SK-N-SH (cell line): ENCODE results near the gene GRK1. TPM values are rescaled to one million over a fixed set of nuclear protein-coding genes. Genes with fewer than 3 reads are reported as not detected.

Source experiments
- CTCF ChIA-PET: fragments of 300-600, 350-600 bp; formaldehyde crosslinking; extraction: SDS; loops from one replicate; lab custom pipeline; 2021; lab: Yijun Ruan, JAX
- POLR2A ChIA-PET: fragments of 350-600 bp; sonication (Branson Sonifier 250); formaldehyde crosslinking; extraction: SDS; loops from one replicate; lab custom pipeline; 2020; ENCODE audit warnings: antibody characterized with exemption, inconsistent platforms; lab: Yijun Ruan, JAX
- DNase-seq: peaks from one replicate; pipeline ENCODE4 v3.0.0; 2012
- H2AFZ ChIP-seq: fragments of 200-600 bp; sonication (generic); 2 replicates; pipeline ENCODE4 v1.8.1; 2016; ENCODE audit warnings: antibody characterized with exemption, mild to moderate bottlenecking, low read depth
- H3F3A ChIP-seq: fragments of 200-600 bp; sonication (generic); replicated peaks from 2 replicates; pipeline ENCODE3; 2016; ENCODE audit warnings: antibody characterized with exemption, mild to moderate bottlenecking; ENCODE audit not compliant: insufficient read depth
- H3K27ac ChIP-seq, 2 experiments: fragments of 200-500 bp in 1 of 2; fragments of 200-600 bp in 1 of 2; sonication (Bioruptor generic) in 1 of 2; sonication (generic), shearing (Covaris generic) in 1 of 2; 2 replicates each; pipeline versions ENCODE4 v1.5.1 to v1.6.1; 2014 to 2016; ENCODE audit warnings: low read depth in 2 of 2, inconsistent platforms in 1 of 2, low read length in 1 of 2, mild to moderate bottlenecking in 1 of 2, mixed read lengths in 1 of 2
- H3K27me3 ChIP-seq: fragments of 200-600 bp; sonication (generic), shearing (Covaris generic); 2 replicates; pipeline ENCODE4 v1.6.1; 2016; ENCODE audit warnings: mixed run types; ENCODE audit not compliant: insufficient read depth
- H3K36me3 ChIP-seq, 2 experiments: fragments of 200-500 bp in 1 of 2; fragments of 200-600 bp in 1 of 2; sonication (Bioruptor generic) in 1 of 2; sonication (generic) in 1 of 2; replicated peaks in 1 of 2; 2 replicates each; pipeline versions ENCODE3 to v1.5.1; 2014 to 2016; ENCODE audit warnings: low read length in 1 of 2, mild to moderate bottlenecking in 1 of 2; ENCODE audit not compliant: insufficient read depth in 2 of 2, control insufficient read depth in 1 of 2
- H3K4me1 ChIP-seq, 2 experiments: fragments of 200-500 bp in 1 of 2; fragments of 200-600 bp in 1 of 2; sonication (Bioruptor generic) in 1 of 2; sonication (generic), shearing (Covaris generic) in 1 of 2; 2 replicates each; pipeline versions ENCODE4 v1.5.1 to v1.6.1; 2014 to 2016; ENCODE audit warnings: low read depth in 1 of 2, low read length in 1 of 2, mixed run types in 1 of 2; ENCODE audit not compliant: insufficient read depth in 2 of 2, control insufficient read depth in 1 of 2
- H3K4me2 ChIP-seq: fragments of 200-600 bp; sonication (generic), shearing (Covaris generic); 2 replicates; pipeline ENCODE4 v1.6.1; 2017; ENCODE audit warnings: mixed run types
- H3K4me3 ChIP-seq, 2 experiments: fragments of 200-500 bp in 1 of 2; fragments of 200-600 bp in 1 of 2; sonication (Bioruptor generic) in 1 of 2; sonication (generic), shearing (Covaris generic) in 1 of 2; 2 replicates each; pipeline versions ENCODE4 v1.5.1 to v1.8.1; 2014 to 2016; ENCODE audit warnings: low read depth in 2 of 2, inconsistent platforms in 1 of 2, low read length in 1 of 2, mild to moderate bottlenecking in 1 of 2, mixed read lengths in 1 of 2, moderate library complexity in 1 of 2
- H3K79me2 ChIP-seq: fragments of 200-600 bp; sonication (generic); 2 replicates; pipeline ENCODE4 v1.8.1; 2017; ENCODE audit warnings: mild to moderate bottlenecking; ENCODE audit not compliant: insufficient read depth
- H3K9ac ChIP-seq: fragments of 200-600 bp; sonication (generic); 2 replicates; pipeline ENCODE4 v1.6.1; 2017; ENCODE audit warnings: mixed run types
- H3K9me2 ChIP-seq: fragments of 200-600 bp; sonication (generic); 2 replicates; pipeline ENCODE4 v1.6.1; 2017; ENCODE audit warnings: mixed run types
- H3K9me3 ChIP-seq: fragments of 200-600 bp; sonication (generic); 2 replicates; pipeline ENCODE4 v1.6.1; 2017; ENCODE audit warnings: mixed run types, mild to moderate bottlenecking, moderate library complexity
- H4K20me1 ChIP-seq: fragments of 200-600 bp; sonication (generic); 2 replicates; pipeline ENCODE4 v1.6.1; 2017; ENCODE audit warnings: mild to moderate bottlenecking, mixed run types; ENCODE audit not compliant: insufficient read depth
- EP300 ChIP-seq, 2 experiments: IDR thresholded peaks; 2 replicates each; pipeline versions ENCODE4 v1.4.0 to v1.6.1; 2012; ENCODE audit warnings: borderline replicate concordance in 1 of 2, low read depth in 1 of 2, low read length in 1 of 2
- EZH2phosphoT487 ChIP-seq: fragments of 200-600 bp; sonication (generic); IDR thresholded peaks from 2 replicates; pipeline ENCODE4 v1.6.1; 2017; ENCODE audit warnings: low read depth, mixed run types, mild to moderate bottlenecking, antibody characterized with exemption, moderate library complexity, borderline replicate concordance
- GATA2 ChIP-seq: sonication (generic); formaldehyde crosslinking; IDR thresholded peaks from 2 replicates; pipeline ENCODE4 v1.5.0; 2020; ENCODE audit warnings: mild to moderate bottlenecking, missing genetic modification reagents
- NRF1 ChIP-seq: IDR thresholded peaks from 2 replicates; pipeline ENCODE4 v1.6.1; 2012; ENCODE audit warnings: low read depth, mild to moderate bottlenecking, low read length
- RCOR1 ChIP-seq: fragments of 150-350 bp; IDR thresholded peaks from 2 replicates; pipeline ENCODE4 v1.6.1; 2017; ENCODE audit warnings: antibody characterized with exemption, low read length
- RFX5 ChIP-seq: IDR thresholded peaks from 2 replicates; pipeline ENCODE4 v1.6.1; 2012; ENCODE audit warnings: mild to moderate bottlenecking, improper control_type of control experiment, low read length
- SMC3 ChIP-seq: IDR thresholded peaks from 2 replicates; pipeline ENCODE4 v1.6.1; 2012; ENCODE audit warnings: low read depth, low read length, improper control_type of control experiment
- TAF1 ChIP-seq: IDR thresholded peaks from 2 replicates; pipeline ENCODE4 v1.6.1; 2012; ENCODE audit warnings: low read depth, mild to moderate bottlenecking, low read length, moderate library complexity, borderline replicate concordance
- TEAD4 ChIP-seq: IDR thresholded peaks from 2 replicates; pipeline ENCODE4 v1.4.0; 2012; ENCODE audit warnings: mild to moderate bottlenecking, borderline replicate concordance; ENCODE audit not compliant: insufficient read depth
- WGBS: methylation state at CpG from one replicate; pipeline ENCODE4 v1.1.6; 2017; ENCODE audit warnings: low lambda C conversion rate; 5-methylcytosine and 5-hydroxymethylcytosine counted together
- polyA plus RNA-seq, 3 experiments: library from polyadenylated mRNA; depleted of rRNA; stranded (reverse); fragments of >200 nt; gene quantifications; 2 replicates each; pipeline ENCODE4 v1.2.3, GENCODE V29; 2012
- TF ChIP-seq, protein P1 (sequence below): IDR thresholded peaks from 2 replicates; pipeline ENCODE4 v1.6.1; 2012; ENCODE audit warnings: mild to moderate bottlenecking, low read depth, low read length, moderate library complexity
- TF ChIP-seq, protein P2 (sequence below): fragments of 150-350 bp; IDR thresholded peaks from 2 replicates; pipeline ENCODE4 v1.6.1; 2016; ENCODE audit warnings: mild to moderate bottlenecking, low read depth, low read length
- TF ChIP-seq, protein P3 (sequence below): fragments of 200-600 bp; sonication (generic); IDR thresholded peaks from 2 replicates; pipeline ENCODE4 v1.6.1; 2017; ENCODE audit warnings: antibody characterized with exemption, mild to moderate bottlenecking, moderate library complexity

GRK1 gene
- polyA plus RNA-seq, 1 of the 3 experiments (the other 2 are of a cell fraction) = 0.12 TPM

DNA sequence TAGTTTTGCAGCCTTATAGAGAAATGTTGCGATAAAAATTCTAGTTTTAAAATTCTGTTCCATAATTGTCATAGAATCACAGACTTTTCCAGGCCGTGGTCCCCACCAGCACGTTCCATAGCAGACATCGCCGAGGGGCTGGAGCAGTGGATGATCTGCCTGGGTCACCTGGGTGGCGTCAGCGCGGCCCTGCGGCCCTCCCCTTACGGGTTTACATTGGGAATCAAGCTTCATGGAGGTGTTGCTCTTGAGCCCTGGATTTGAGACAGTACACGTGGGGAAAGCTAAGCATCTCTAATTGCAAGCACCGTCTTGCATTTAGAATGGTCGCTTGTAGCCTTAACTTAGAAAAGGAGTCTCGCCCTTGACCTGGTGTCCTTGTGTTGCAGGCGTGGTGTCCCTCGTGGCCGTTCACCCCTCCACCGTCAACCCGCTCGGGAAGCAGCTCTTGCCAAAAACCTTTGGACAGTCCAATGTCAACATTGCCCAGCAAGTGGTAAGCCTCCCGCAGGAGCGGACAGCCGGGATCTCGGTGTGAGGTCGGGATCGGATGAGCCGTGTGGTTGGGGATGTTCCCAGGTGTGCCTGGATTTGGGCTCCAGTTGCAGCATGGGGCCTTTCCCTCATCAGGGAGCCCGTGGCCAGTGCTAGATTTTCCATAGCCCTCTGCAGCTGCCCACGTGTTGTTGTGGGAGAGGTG lies 44.1 kb upstream of the GRK1 start (continued):
- TF ChIP-seq, protein P1, sequence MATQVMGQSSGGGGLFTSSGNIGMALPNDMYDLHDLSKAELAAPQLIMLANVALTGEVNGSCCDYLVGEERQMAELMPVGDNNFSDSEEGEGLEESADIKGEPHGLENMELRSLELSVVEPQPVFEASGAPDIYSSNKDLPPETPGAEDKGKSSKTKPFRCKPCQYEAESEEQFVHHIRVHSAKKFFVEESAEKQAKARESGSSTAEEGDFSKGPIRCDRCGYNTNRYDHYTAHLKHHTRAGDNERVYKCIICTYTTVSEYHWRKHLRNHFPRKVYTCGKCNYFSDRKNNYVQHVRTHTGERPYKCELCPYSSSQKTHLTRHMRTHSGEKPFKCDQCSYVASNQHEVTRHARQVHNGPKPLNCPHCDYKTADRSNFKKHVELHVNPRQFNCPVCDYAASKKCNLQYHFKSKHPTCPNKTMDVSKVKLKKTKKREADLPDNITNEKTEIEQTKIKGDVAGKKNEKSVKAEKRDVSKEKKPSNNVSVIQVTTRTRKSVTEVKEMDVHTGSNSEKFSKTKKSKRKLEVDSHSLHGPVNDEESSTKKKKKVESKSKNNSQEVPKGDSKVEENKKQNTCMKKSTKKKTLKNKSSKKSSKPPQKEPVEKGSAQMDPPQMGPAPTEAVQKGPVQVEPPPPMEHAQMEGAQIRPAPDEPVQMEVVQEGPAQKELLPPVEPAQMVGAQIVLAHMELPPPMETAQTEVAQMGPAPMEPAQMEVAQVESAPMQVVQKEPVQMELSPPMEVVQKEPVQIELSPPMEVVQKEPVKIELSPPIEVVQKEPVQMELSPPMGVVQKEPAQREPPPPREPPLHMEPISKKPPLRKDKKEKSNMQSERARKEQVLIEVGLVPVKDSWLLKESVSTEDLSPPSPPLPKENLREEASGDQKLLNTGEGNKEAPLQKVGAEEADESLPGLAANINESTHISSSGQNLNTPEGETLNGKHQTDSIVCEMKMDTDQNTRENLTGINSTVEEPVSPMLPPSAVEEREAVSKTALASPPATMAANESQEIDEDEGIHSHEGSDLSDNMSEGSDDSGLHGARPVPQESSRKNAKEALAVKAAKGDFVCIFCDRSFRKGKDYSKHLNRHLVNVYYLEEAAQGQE = no peak
- TF ChIP-seq RFX5 = no peak
- TF ChIP-seq NRF1 = no peak
- TF ChIP-seq, protein P2, sequence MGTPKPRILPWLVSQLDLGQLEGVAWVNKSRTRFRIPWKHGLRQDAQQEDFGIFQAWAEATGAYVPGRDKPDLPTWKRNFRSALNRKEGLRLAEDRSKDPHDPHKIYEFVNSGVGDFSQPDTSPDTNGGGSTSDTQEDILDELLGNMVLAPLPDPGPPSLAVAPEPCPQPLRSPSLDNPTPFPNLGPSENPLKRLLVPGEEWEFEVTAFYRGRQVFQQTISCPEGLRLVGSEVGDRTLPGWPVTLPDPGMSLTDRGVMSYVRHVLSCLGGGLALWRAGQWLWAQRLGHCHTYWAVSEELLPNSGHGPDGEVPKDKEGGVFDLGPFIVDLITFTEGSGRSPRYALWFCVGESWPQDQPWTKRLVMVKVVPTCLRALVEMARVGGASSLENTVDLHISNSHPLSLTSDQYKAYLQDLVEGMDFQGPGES = no peak
- no peak for TF ChIP-seq EP300 (IDR thresholded peaks at IDR 0.05; ENCODE audit: borderline replicate concordance in 1 of 2, low read depth in 1 of 2, low read length in 1 of 2)
- no peak for TF ChIP-seq RCOR1

DNA sequence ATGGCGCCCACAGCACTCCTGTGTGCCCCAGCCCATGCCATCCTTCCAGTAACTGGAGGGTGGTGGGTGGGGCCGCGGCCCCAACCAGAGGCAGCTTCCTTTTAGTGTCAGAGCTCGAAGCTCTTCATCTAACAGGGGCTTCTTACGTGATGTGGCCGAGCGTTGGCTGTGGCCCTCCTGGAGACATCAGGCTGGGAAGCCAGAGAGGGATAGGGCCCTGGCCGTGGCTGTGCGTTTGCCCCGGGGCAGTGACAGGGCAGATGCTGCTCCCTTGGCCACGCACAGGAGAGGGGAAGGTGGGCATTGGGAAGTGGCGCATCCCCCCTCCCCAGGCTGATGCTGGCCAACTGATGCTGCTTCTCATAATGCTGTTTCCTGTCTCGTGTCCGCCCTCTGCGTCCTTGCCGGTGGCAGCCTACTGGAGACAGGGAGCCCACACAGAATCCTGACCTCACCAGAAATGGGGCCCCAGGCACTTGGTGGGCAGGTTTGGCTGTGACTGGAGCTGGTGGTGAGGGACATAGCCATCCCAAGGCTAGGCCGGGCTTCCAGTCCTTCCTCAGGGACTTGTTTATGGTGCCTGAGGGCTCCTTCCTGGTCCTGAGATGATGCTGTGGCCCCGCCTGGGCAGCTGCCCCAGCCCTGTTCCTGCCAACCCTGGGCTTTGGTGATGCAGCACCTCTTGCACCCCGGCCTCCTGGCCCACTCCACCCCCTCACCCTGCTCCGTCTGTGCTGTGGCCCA lies 43.4 kb upstream of the GRK1 start:
- Histone ChIP-seq H3K27ac (no peak overlapping the region), H3K4me3 (no peak overlapping the region), H3K9me2 (no peaks in the 10 kb centered on the region), H2AFZ (no peak overlapping the region), H3K36me3 (peaks cover 4 to 8% of the 10 kb centered on the region in 2 experiments), H4K20me1 (peaks cover 46% of the 10 kb centered on the region), H3K27me3 (no peaks in the 10 kb centered on the region), H3F3A (peaks cover 17% of the 10 kb centered on the region), H3K4me2 (no peak overlapping the region), H3K79me2 (peaks cover 22% of the 10 kb centered on the region; the same call in 1 of the 2 replicates), H3K9ac (no peak overlapping the region), H3K4me1 (peaks cover 9 to 15% of the 10 kb centered on the region in 2 experiments; a peak in 3 of 4 replicates), H3K9me3 (no peaks in the 10 kb centered on the region)
- WGBS = 100% methylated on average over 3 of the region's 20 CpGs
- no peak for DNase-seq
- TF ChIP-seq SMC3 (no peak), TAF1 (no peak), GATA2 (no peak), EZH2phosphoT487 (no peak), TEAD4 (no peak)
- TF ChIP-seq, protein P3, sequence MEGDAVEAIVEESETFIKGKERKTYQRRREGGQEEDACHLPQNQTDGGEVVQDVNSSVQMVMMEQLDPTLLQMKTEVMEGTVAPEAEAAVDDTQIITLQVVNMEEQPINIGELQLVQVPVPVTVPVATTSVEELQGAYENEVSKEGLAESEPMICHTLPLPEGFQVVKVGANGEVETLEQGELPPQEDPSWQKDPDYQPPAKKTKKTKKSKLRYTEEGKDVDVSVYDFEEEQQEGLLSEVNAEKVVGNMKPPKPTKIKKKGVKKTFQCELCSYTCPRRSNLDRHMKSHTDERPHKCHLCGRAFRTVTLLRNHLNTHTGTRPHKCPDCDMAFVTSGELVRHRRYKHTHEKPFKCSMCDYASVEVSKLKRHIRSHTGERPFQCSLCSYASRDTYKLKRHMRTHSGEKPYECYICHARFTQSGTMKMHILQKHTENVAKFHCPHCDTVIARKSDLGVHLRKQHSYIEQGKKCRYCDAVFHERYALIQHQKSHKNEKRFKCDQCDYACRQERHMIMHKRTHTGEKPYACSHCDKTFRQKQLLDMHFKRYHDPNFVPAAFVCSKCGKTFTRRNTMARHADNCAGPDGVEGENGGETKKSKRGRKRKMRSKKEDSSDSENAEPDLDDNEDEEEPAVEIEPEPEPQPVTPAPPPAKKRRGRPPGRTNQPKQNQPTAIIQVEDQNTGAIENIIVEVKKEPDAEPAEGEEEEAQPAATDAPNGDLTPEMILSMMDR = no peak
- POLR2A ChIA-PET = no interaction called here
- CTCF ChIA-PET = interaction anchor here (1.7 kb wide), 1 partner anchor 101 kb away, joined by 5 read pairs; no protein-coding TSS in a partner anchor
